MM.1S (cell line): Measurements from ENCODE around the gene CAV1.

ENCODE experiments used
- CTCF ChIP-seq: fragments of 300-600 bp; sonication (generic); IDR thresholded peaks from 2 replicates; pipeline ENCODE4 v1.5.1; 2016; ENCODE audit warnings: antibody characterized with exemption, low read length, mixed read lengths
- EZH2 ChIP-seq: fragments of 300-600 bp; sonication (generic); optimal IDR thresholded peaks from 2 replicates; pipeline ENCODE3; 2017; ENCODE audit warnings: low read depth, mild to moderate bottlenecking, antibody characterized with exemption, low read length, mixed read lengths
- EZH2phosphoT487 ChIP-seq: fragments of 300-600 bp; sonication (generic); IDR thresholded peaks from 2 replicates; pipeline ENCODE4 v1.6.1; 2018; ENCODE audit warnings: antibody characterized with exemption, low read length

GRCh38 chr7:116554911-116555310 lies 30.1 kb downstream of the CAV1 start:
- no peak for TF ChIP-seq CTCF
- no peak for TF ChIP-seq EZH2
- no peak for TF ChIP-seq EZH2phosphoT487
